H1 (cell line): ENCODE data around the gene SFXN1. TPM values are rescaled to one million over a fixed set of nuclear protein-coding genes. Genes with fewer than 3 reads are reported as not detected.

ENCODE experiments used
- CHD2 ChIP-seq: IDR thresholded peaks from 2 replicates; pipeline ENCODE4 v1.6.1; 2012; ENCODE audit warnings: low read length, improper control_type of control experiment
- CTBP2 ChIP-seq: IDR thresholded peaks from 2 replicates; pipeline ENCODE4 v1.7.0; 2011; ENCODE audit warnings: borderline replicate concordance, mild to moderate bottlenecking, moderate library complexity, mixed read lengths, low read length; ENCODE audit not compliant: insufficient read depth, insufficient read length
- GABPA ChIP-seq: IDR thresholded peaks from 2 replicates; pipeline ENCODE4 v1.6.1; 2011; ENCODE audit warnings: mild to moderate bottlenecking, low read length, moderate library complexity, borderline replicate concordance; ENCODE audit not compliant: insufficient read depth
- GTF2F1 ChIP-seq: IDR thresholded peaks from 2 replicates; pipeline ENCODE4 v1.6.1; 2012; ENCODE audit warnings: low read depth, low read length, improper control_type of control experiment, borderline replicate concordance
- JUND ChIP-seq: IDR thresholded peaks from 2 replicates; pipeline ENCODE4 v1.6.1; 2011; ENCODE audit warnings: mild to moderate bottlenecking, improper control_type of control experiment, low read length
- POLR2A ChIP-seq, 2 experiments: IDR thresholded peaks; 1 replicate in 1 of 2; 2 replicates in 1 of 2; pipeline ENCODE4 v1.6.1; 2011; ENCODE audit warnings: low read depth in 2 of 2, low read length in 2 of 2, mild to moderate bottlenecking in 2 of 2; ENCODE audit errors: control extremely low read depth in 1 of 2
- RNF2 ChIP-seq: fragments of 200-900, 300-1000 bp; sonication (generic); IDR thresholded peaks from 2 replicates; pipeline ENCODE4 v1.7.1; 2016; ENCODE audit warnings: borderline replicate concordance, low read depth, mild to moderate bottlenecking, antibody characterized with exemption, low read length; ENCODE audit not compliant: poor library complexity, severe bottlenecking; ENCODE audit errors: missing control alignments
- TBP ChIP-seq: IDR thresholded peaks from 2 replicates; pipeline ENCODE4 v1.6.1; 2011; ENCODE audit warnings: low read depth, low read length, improper control_type of control experiment
- polyA plus RNA-seq, 7 experiments: library from polyadenylated mRNA; depleted of rRNA in 3 of 7; stranded (reverse) in 5 of 7; unstranded in 2 of 7; fragments of >200 nt in 5 of 7; fragments of 200-250 nt in 2 of 7; gene quantifications; 1 replicate in 5 of 7; 2 replicates in 1 of 7; 4 replicates in 1 of 7; pipeline versions ENCODE4 v1.2.1 to v1.2.3, GENCODE V29; 2011 to 2013; ENCODE audit warnings: missing spikeins in 2 of 7, mixed read lengths in 2 of 7
- total RNA-seq: library from RNA; stranded (reverse); fragmentation: NEBNext Ultra II Directional; extraction: Animal tissue kit (Norgen Biotek cat#: 25700); gene quantifications from 2 replicates; pipeline ENCODE4 v1.2.1, GENCODE V29; 2021

The SFXN1 gene
- total and polyA plus RNA-seq, 2 of the 8 experiments (the other 6 are each of a cell fraction or from before 2014, with no cell fraction given), result 72.7 to 97.6 TPM

- TF ChIP-seq JUND (no peak), CHD2 (no peak), RNF2 (no peak), TBP (no peak), CTBP2 (no peak), GABPA (no peak), POLR2A (IDR thresholded peaks at IDR 0.05; ENCODE audit: control extremely low read depth in 1 of 2, low read depth in 2 of 2, low read length in 2 of 2) (no peak), GTF2F1 (no peak)
Observed at GRCh38 chr5:175555168-175555785, 76.9 kb downstream of the SFXN1 start (continued).
